Right forelimb (tissue), 1 donor: ENCODE data around the gene SRRM4.
"Not testable (repeated sequence)": the region's sequence is repeated elsewhere in the genome, so short reads cannot be mapped to it uniquely, and the experiment has no call there.

Source experiments
- DNase-seq: peaks from one replicate; pipeline ENCODE4 v3.0.0-alpha.2; 2018

Gene SRRM4

DNA sequence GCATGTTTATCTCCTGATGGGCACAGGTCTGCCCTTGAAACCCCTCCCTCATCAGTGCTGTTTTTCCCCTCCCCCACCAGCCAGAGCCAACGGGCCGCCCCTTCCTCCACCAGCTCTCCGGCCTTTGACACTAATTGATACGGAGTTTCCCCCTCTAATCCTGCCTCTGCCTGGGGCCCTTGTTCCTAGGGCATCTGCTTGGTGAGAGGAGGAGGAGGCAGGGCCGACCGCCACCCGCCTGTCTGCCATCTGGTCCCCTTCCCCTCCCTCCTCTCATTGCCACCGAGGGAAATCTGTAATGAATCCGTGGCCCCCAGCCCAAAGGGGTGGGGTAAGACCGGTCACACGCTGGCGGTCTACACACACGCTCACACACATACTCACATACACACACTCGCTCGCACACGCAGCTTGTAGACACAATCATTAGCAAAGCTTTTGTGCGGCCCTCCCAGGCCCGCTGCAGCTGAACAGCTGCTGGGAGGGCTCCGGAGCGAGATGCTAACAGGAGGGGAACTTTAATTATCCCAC, 27.4 kb downstream of the SRRM4 start:
- DNase-seq, result peak; percentile 67

DNA sequence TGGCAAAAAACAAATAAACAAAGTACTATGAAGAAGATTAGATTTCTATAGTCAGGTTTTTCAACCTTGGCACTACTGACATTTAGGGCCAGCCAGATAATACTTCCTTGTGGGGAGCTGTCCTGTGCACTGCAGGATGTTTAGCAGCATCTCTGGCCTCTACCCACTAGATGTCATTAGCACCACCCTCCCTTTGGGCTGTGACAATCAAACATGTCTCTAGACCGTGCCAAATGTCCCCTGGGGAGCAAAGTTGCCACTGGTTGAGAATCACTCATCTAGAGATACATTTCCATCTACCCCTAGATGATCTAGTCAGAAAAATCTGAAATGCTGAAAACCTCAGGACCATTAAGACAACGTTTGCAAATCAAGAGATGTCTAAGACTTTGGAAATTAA, 29.9 kb downstream of the SRRM4 start:
- no peak for DNase-seq

DNA sequence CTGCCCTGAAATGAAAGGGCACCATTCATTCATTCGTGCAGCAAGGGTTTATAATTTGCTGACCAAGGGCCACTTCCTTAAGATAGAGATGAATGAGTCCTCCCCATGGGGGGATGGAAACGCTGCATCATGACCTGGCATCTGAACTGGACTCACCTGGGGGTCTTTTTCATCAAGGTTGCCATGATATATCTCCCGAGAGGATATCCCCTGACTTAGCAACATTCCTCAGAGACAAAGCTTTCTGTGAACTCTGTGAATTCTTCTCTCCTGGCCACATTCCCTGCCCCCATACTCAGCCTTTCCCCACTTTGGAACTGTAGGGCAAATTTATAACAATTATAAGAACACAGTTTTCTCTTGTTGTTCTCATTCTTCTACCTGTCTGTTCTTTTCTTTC, 30.8 kb downstream of the SRRM4 start:
- no peak for DNase-seq

DNA sequence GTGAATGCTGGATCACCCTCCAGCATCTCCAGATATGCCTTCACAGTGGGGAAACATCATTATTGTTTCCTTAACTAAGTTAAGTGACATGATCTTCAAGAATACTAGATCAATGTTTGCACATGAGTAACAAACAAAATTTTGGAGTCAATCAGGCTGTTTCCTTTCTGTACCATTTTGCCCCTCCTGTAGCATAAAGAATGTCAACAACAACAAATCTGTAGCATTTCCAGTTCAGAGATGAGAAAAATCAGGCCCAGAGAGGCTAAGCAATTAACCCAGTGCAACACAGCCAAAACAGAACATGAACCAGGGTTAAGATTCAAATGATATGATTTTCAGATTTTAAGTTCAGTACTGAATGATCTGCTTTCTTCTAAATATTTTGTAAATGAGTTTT, 31.7 kb downstream of the SRRM4 start:
- no peak for DNase-seq

DNA sequence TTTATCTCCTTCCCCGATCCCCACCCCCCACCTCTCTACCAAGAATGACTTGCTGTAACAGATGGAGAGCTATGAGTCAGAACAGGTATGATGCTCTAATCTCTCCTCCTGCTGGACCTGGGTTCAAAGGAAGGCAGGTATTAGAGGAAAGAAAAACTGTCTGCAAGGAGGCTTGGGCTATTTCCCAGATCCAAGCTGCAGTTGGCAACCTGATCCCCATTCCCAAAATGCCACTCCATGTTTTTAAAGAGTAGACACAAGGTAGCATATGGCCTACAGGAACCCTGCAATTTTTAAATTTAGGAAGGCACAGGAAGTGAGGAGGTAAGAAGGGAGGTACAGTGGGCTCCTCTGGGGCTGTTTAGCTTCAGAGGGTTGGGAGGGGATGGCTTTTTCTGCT, 33.0 kb downstream of the SRRM4 start:
- DNase-seq, result no peak

DNA sequence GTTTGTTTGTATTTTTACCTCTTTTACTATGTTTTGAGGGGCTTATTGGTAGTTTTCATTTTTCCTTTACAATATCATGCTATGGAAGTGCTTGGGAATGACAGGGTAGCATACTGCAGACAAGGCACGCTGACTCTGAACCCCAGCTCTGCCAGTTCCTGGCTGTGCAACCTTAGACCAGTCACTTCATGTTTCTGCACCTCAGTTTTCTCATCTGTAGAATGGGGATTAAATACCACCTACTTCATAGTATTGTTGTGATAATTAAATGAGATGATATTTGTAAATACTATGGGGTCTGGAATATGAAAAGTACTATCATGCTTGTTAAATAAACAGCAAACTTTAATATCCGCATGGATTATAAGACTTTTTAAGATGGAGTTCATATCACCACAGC, 35.4 kb downstream of the SRRM4 start:
- no peak for DNase-seq

DNA sequence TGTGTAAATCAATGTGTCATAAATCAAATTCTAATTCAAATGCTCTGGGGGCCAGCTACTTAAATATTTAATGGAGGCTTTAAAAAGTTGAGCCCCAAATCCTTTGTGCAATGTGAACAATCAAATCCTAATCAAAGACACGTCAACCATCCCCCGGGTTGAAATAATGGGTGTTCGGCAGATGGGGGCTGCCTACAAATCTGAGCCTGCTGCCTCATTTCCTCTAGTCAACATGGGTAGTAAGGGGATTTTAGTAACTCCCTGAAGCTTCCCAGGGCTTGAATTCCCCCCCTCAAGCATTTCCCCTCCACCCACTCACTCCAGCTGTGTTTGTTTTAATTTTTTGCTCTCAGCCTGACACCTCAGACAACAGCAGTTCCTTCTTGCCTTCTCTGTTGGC, 37.8 kb downstream of the SRRM4 start:
- no peak for DNase-seq

DNA sequence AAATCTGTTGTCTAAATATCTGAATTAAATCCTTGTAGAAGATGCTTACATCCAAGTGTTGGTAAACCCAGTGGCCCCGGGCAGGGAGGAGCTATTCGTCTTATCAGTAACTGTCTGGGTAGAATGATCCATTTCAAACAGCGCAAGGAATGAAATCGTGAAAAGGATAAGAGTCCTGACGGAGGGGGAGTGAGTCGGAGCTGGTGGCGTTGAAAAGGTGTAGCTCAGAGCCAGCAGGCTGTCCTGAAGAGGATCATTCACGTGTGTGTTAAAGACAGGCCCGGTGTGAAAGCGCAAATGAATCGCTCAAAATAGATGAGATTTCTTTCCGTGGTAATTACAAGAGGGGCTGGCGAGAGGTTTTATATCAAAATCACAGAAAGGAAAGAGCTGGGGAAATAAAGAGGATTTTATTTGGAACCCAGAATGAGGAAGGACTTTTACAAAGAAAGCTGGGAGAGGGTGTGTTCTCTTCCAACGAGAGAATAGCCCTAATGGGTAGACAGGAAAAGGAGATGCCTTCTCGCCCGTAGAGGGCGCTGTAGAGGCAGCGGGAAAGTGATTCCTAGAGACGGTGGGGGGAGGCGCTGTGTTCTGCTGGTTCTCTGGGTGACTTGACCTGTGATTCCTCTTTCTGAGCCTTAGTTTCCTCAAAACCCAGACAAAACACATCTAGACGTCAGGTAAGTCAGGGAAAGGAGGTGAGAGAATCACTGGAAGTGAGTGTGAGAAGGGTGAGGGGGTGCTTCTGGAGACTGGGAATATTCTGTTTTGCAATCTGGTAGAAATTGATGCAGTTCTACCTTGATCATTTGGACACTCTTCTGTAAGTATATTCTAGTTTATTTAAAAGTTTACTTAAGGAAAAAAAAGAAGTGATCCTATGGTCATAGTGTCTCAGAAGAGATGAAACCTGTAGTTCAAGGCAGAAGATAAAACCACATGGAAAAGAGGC, 39.3 kb downstream of the SRRM4 start:
- no peak for DNase-seq

DNA sequence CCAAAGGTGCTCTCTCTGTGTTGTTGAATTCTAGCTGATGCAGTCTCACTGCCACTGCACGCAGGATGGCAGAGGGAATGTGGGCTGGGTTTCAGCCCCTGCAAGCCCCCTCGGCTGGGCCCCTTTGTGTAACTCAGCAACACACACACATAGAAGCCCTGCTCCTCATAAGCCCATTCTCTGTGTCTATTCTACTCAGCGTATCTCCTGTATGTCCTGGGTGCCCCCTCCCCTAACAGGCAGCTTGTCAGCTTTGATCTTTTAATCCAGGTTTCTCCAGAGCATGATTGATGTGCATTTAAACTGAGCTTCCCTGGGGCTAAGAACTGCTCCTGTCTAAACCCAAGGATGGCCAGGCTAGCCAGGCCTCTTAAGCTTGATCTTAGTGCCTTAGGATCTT, 43.0 kb downstream of the SRRM4 start:
- no peak for DNase-seq

DNA sequence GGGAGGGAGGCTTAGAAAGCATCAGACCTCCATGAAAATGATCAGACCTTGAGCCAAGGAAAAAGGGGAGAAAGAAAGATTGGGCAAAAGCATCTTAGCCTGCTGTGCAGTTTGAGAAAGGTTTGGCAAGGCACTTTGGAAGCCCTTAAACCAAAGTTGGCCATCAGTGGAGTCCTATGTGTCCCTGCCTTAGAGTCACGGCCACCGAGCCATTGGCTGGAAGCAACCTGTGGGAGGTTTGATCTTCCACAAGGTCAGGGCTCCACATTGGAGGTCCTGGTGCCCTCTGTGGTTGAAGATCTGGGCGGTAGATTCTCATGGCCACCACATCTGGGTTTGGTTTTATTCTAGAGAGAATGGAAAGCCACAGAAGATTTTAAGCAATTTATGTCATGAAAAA, 44.4 kb downstream of the SRRM4 start:
- no peak for DNase-seq

DNA sequence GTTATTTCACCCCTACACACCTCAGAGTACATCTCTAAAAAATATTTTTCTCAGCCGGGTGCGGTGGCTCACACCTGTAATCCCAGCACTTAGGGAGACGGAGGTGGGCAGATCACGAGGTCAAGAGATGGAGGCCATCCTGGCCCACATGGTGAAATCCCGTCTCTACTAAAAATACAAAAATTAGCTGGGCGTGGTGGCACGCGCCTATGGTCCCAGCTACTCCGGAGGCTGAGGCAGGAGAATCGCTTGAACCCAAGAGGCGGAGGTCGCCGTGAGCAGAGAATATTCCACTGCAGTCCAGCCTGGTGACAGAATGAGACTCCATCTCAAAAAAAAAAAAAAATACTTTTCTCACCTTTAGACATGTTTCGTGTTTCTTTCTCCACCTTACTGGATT, 52.0 kb downstream of the SRRM4 start:
- not testable (repeated sequence) for DNase-seq

DNA sequence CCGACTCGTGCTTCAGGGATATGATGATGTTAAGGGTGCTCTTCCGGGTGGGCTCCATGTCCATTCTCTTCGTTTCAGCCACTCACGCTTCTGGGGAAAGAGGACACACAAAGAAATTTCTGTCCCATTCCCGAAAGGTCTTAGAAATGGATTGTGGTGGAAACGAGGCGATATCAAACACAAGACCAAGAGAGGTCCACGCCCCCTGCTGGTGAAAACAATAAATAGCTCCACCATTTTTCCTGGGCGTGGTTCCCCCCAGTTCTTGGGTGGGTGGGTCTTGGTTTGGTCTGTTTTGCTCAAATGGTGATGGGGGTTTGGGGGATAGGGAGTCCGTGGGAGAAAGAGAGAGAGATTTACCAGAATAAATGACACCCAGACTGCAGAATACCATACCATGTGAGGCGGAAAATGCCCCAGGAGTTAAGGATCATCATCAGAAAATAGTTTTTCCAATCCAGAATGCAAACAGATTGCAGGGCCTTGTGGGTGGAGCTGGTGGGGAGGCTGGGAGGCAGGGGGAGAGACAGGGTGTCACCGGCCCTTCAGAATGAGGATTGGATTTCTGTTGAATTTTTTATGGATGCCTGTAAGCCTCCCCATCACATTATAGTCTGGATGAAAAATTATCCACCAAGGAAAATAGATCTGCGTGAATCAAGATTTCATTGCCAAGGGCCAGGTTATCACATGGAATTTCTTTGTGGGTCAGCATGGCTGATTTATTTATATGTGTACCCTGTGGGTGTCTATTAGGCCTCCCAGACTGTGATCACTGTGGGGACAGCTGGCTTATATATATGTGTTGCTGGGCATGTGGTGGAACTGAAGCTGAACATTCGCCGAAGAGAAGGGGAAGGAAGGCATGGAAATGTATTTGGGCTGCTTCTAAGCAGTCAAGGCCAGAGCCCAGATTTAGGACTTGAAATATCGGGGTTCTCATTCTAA, 55.8 kb downstream of the SRRM4 start:
- DNase-seq, result no peak

DNA sequence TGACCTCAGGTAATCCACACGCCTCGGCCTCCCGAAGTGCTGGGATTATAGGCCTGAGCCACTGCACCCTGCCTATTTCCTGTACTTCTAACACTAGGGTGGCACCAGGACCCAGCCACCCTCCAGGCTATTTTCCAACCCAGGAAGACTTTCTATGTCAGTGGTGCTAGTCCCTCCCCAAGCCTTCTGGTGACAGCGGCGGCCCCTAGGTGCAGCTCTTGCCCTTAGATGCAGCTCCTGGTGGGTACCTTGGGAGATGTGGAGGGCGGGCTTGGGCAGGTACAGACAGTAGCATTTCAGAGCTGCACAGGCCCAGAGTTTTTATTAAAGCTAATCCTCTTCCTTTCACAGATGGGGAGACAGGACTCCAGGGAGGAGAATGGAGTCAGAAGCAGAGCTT, 62.8 kb downstream of the SRRM4 start:
- DNase-seq, result no peak

DNA sequence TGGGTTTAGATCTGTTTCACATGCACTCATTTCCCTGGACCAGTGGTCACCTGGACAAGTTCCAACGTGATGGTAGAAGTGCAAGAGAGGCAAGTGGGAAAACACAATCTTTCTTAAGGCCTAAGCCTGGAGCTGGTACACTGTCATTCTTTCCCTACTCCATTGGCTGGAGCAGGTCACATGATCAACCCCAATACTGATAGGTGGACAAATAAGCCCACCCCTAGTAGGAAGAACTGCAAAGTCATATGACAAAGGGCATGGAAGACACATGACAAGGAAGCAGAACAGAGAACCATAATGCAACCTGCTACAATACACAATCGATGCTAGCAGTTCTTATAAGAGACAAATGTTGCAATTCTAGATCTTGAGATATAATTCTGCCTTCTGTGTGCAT, 66.3 kb downstream of the SRRM4 start:
- DNase-seq, result no peak

DNA sequence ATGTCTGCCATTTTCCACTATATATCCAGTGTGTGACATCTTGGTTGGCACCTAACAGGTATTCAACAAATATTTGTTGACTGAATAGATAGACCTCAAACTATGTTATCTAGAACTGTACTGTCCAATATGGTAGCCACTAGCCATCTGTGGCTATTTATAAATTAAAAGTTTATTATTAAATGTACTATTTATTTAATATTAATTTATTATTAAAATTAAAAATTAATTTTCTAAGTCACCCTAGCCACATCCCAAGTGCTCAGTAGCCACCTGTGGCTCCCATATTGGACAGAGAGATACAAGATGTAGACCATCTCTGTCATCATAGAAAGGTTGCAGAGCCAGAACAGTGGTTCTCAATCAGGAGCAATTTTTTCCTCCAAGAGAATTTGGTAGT, 69.3 kb downstream of the SRRM4 start:
- no peak for DNase-seq

DNA sequence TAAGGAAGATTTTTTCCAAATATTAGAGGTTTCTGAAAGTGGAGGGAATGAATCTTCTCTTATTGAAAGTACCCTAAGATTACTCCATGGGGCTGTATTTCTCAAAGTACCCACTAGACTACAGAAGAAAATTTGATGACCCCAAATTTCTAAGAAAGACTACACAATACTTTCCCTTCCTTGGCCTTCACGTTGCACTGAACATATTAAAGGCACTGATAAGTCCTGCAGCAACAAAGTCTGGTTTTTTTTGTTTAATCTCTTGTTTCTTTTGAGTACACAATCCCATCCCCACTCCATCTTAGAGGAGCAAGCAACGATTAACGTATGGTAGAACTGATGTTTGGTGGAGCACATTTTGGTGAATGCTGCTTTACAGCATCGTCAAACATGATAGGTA, 70.1 kb downstream of the SRRM4 start:
- DNase-seq, result no peak

DNA sequence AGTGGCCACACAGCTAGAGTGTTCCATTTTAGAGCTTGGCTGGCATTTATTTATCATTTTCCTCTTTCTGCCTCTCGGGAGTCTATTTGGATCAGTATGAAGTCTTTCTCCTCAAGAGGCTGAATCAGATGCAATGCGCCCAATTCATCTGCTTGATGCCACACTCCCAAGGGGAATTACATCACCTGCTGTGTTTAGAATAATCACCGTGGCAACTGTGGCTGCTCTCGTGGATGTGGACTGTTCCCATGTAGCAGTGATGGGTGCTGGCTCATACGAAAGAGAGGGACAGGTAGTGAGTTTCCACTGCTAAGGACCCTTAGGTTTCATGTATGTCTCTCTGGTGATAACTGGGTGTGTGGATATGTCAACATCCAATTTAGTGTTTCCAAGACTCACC, 70.7 kb downstream of the SRRM4 start:
- no peak for DNase-seq

DNA sequence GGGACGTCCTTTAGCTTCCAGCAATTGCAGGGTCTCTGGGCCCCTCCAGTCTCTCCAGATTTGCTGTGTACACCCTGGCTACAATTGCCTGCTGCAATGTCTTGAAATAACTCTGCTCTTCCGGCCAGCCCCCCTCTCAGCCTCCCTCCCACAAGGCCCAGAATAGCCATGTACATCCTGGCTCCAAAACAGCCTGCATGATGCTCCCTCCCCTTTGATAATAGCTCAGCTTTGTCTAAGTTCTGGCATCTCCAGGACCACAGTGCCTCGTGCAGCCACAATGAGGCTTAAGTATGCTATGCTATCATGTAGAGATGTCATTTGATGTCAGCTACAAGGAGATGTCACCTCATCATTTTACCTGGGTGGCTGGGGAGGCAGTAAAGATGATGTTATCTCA, 74.6 kb downstream of the SRRM4 start:
- no peak for DNase-seq

DNA sequence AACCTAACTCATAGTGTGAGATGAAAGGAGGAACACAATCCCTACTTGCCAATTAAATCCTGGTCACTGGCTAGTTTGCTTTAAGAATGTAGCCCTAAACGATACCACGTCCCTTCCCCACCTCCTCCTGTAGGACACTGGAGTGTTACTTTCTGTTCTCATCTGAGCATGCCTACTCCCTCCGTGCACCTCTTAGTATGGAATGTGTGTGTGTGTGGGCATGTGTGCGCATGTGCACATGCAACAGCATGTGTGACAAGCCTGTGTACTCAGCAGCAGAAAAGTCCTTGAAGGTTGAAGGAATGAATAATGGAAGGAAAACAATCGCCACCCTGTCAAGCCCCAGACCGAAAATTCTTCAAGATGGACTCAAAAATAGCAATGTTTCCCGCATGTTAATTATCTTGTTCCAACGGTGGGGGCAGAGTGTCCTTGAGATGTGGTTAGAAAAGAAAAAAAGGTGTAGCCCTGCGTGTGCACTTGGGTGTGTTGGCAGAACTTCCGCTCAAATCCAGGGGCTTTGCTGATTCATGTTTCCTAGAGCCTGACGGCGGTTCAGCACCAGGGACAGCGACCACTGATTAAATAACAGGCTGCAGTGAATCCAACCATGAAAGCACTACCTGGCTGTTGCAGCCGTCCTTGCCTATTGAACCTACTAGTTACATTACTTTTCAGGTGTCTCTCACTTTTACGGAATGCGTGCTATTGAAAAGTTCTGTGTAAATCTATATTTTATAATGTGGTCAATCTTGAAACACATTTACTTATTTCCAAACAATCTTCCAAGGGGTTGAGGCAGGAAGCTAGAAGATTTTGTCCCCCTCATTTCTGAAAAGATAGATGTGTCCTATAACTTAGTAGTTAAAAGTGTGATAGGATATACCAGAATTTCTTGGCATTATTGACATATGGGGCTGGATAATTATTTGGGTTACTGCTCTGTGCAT, 79.8 kb downstream of the SRRM4 start:
- peak; percentile 70 for DNase-seq

DNA sequence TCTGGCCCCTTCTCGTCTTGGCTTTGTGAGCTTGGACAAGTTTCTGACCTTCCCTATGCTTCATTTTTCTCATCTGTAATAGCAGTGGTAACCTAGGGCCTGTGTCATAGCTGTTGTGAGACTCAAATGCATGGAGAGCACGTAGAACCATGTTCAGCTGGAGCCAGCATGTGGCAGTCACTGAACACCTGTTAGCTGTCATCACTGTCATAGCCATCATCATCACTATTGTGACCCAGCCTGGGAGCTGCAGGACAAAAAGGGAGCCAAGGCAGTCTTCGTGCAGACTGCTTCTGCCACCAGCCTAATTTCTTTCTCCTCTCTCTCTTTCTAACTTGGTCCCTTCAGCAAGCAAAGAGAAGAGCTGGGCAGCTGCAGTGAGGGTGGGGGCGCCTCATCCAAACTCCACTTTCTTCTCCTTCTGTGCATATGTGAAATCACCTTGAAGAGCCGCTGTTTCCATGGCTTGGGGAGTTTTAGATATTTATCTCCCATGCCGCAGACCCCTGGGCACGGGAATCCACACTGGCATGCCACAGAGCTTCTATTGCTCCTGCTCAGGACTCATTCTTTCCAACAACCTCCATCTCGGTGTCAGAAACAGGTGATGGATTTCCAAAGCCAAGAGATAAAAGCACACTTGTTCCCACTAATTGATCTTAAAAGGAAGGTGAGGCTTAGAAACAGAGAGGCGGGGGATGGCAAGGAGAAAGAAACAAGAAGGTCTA, 87.0 kb downstream of the SRRM4 start:
- DNase-seq, result no peak

DNA sequence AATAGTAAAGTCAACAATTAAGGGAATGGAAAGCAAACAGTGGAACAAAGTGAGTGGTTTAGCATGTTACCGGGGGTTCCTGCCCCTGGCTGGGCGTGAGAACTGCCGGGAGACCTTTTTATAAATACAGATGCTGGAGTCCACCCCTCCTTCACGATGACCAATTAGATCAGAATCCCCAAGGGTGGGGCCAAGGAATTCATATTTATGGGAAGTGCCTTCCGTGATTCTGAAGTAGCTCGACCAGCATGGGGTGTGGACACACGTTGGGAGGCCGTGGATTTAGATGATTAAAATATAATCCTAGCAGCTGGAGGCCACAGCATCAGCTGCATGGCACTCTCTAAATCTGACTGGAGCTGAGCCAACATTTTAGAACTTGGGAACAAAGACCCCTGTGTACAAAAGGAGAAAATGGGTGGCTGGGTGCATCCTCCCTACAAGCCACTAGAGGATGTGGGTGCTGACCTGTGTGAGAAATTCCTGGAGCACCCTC, 87.9 kb downstream of the SRRM4 start:
- no peak for DNase-seq

DNA sequence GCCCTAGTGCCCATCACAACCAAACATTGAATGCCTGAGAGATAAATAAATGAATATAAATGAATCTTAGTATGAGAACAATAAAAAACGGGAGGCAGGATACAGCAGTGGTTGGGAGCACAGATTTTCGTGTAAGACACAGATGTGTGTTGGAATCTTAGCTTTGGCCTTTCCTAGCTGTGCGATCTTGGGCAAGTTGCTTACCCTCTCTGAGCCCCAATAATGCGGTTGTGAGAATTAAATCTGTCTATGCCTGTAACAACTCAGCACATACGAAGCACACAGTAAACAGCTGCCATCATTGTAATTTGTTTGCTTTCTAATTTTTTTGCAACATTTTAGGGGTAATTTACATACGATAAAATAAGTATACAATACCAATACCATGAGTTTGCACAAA, 89.8 kb downstream of the SRRM4 start:
- DNase-seq, result no peak
